ENCODE results near the gene JARID2.

DNA sequence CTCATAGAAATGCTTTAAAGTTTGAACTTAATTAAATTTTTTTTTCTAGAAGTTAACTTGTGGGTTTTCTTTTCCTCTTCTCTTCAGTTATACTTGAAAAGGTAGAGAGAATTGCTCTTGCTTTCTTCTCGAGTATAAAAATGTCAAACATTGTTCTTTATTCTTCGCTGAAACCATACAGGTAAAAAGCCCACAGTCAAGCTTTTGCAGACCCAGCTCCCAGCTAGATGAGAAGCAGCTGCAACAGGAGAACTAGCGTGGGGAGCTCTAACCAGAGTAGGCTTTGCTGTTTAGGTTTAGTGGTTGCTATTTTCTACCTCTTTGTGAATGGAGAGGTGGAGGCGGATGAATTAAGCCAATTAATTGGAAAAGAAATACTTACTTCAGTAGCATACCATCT is 102.7 kb downstream of the JARID2 start:
- TF ChIP-seq EZH2 (IDR thresholded peaks at IDR 0.05) (no peak), POLR2AphosphoS5 (IDR thresholded peaks at IDR 0.05; ENCODE audit: borderline replicate concordance, low read depth, low read length) (no peak)
